HepG2 (cell line): ENCODE measurements around the gene PTH2. TPM values are rescaled to one million over a fixed set of nuclear protein-coding genes. Genes with fewer than 3 reads are reported as not detected.

Experiments used
- ATAC-seq: fragments of 200-7000 bp; cut with Tn5 transposase; 3 replicates; pipeline ENCODE4 v1.9.1; 2020; ENCODE audit warnings: mild to moderate bottlenecking, moderate library complexity
- BruUV-seq: library from RNA; stranded (reverse); fragments of 400-500 nt; replicated peaks from 2 replicates; lab custom pipeline; 2021; lab: Mats Ljungman, UMichigan
- CTCF ChIA-PET: fragments of 300-600 bp; formaldehyde crosslinking; extraction: SDS; loops from one replicate; lab custom pipeline; 2021; ENCODE audit warnings: low total read pairs, inconsistent platforms, low intra/inter-chr PET ratio; lab: Yijun Ruan, JAX
- POLR2A ChIA-PET: fragments of 350-600 bp; sonication (Branson Sonifier 250); formaldehyde crosslinking; loops from one replicate; lab custom pipeline; 2020; ENCODE audit warnings: antibody characterized with exemption, inconsistent platforms; lab: Yijun Ruan, JAX
- DNase-seq: peaks from one replicate; pipeline ENCODE4 v3.0.0-alpha.2; 2015; ENCODE audit warnings: low spot score
- FAIRE-seq: peaks from 3 replicates; lab custom pipeline; 2011; peaks lifted over from hg19 to GRCh38; lab: Jason Lieb, UNC
- H2AFZ ChIP-seq: one replicate; pipeline ENCODE4 v1.6.1; 2011; ENCODE audit warnings: low read length, inconsistent platforms
- H3K27ac ChIP-seq: fragments of 300-600 bp; 3 replicates; pipeline ENCODE4 v1.8.0; 2011; ENCODE audit warnings: mixed run types, mild to moderate bottlenecking, mixed read lengths, low read length, inconsistent platforms; ENCODE audit not compliant: insufficient read depth; ENCODE audit errors: extremely low read length
- H3K27me3 ChIP-seq, 2 experiments: fragments of 200-600 bp in 1 of 2; 2 replicates in 1 of 2; 3 replicates in 1 of 2; pipeline versions ENCODE4 v1.6.0 to v1.8.0; 2011; ENCODE audit warnings: low read length in 2 of 2, mild to moderate bottlenecking in 2 of 2, moderate library complexity in 2 of 2, inconsistent platforms in 1 of 2; ENCODE audit not compliant: insufficient read depth in 2 of 2, control insufficient read depth in 1 of 2
- H3K36me3 ChIP-seq, 2 experiments: fragments of 200-600 bp in 1 of 2; replicated peaks in 1 of 2; 2 replicates in 1 of 2; 3 replicates in 1 of 2; pipeline versions ENCODE4 v1.5.1 to v1.8.0; 2011; ENCODE audit warnings: low read length in 2 of 2, inconsistent platforms in 1 of 2; ENCODE audit not compliant: insufficient read depth in 2 of 2, control insufficient read depth in 1 of 2
- H3K4me1 ChIP-seq: 2 replicates; pipeline ENCODE4 v1.5.1; 2012; ENCODE audit warnings: low read length, inconsistent platforms; ENCODE audit not compliant: insufficient read depth
- H3K4me2 ChIP-seq: 2 replicates; pipeline ENCODE4 v1.6.0; 2011; ENCODE audit warnings: low read depth, low read length, inconsistent platforms
- H3K4me3 ChIP-seq, 3 experiments: fragments of 200-600 bp in 1 of 3; sonication (generic), shearing (Covaris generic) in 1 of 3; replicated peaks in 1 of 3; 2 replicates each; pipeline ENCODE4 v1.5.1; 2011 to 2016; ENCODE audit warnings: low read length in 3 of 3, inconsistent platforms in 2 of 3, low read depth in 2 of 3, mild to moderate bottlenecking in 2 of 3, control low read depth in 1 of 3, mixed read lengths in 1 of 3; ENCODE audit not compliant: insufficient read depth in 1 of 3
- H3K79me2 ChIP-seq: one replicate; pipeline ENCODE4 v1.6.1; 2011; ENCODE audit warnings: low read length, inconsistent platforms; ENCODE audit not compliant: insufficient read depth
- H3K9ac ChIP-seq: 2 replicates; pipeline ENCODE4 v1.6.0; 2011; ENCODE audit warnings: mild to moderate bottlenecking, low read depth, low read length, inconsistent platforms; ENCODE audit not compliant: insufficient read depth
- H3K9me3 ChIP-seq: 2 replicates; pipeline ENCODE4 v1.5.1; 2012; ENCODE audit warnings: mild to moderate bottlenecking, low read length
- H4K20me1 ChIP-seq: 2 replicates; pipeline ENCODE4 v1.6.0; 2011; ENCODE audit warnings: inconsistent platforms, mild to moderate bottlenecking, low read length, moderate library complexity; ENCODE audit not compliant: insufficient read depth
- FOXK2 ChIP-seq: fragments of 450-650 bp; IDR thresholded peaks from 2 replicates; pipeline ENCODE4 v1.6.1; 2016
- HMG20A ChIP-seq: IDR thresholded peaks from 2 replicates; pipeline ENCODE4 v1.6.1; 2016; ENCODE audit warnings: borderline replicate concordance
- RFX5 ChIP-seq: IDR thresholded peaks from 2 replicates; pipeline ENCODE4 v1.6.1; 2011; ENCODE audit warnings: low read depth, low read length, improper control_type of control experiment
- RNF2 ChIP-seq: fragments of 450-650 bp; conservative IDR thresholded peaks from 2 replicates; pipeline ENCODE4 v1.6.1; 2016; ENCODE audit warnings: low read depth
- SETDB1 ChIP-seq: sonication (generic); formaldehyde crosslinking; IDR thresholded peaks from 2 replicates; pipeline ENCODE4 v1.5.1; 2020; ENCODE audit warnings: missing genetic modification reagents, mild to moderate bottlenecking, borderline replicate concordance
- ZFP41 ChIP-seq: sonication (generic); formaldehyde crosslinking; IDR thresholded peaks from 2 replicates; pipeline ENCODE4 v1.4.0; 2020; ENCODE audit warnings: mild to moderate bottlenecking, missing genetic modification reagents, borderline replicate concordance
- ZFP91 ChIP-seq: sonication (generic); formaldehyde crosslinking; IDR thresholded peaks from 2 replicates; pipeline ENCODE4 v1.9.0; 2022; ENCODE audit warnings: missing genetic modification reagents, mild to moderate bottlenecking, borderline replicate concordance
- ZNF788 ChIP-seq: sonication (generic); formaldehyde crosslinking; IDR thresholded peaks from 2 replicates; pipeline ENCODE4 v1.5.0; 2020; ENCODE audit warnings: mild to moderate bottlenecking, missing genetic modification reagents, borderline replicate concordance
- WGBS: methylation state at CpG from one replicate; pipeline ENCODE4 v1.1.6; 2017; ENCODE audit warnings: low lambda C conversion rate; 5-methylcytosine and 5-hydroxymethylcytosine counted together
- in situ Hi-C: cut with HindIII; loops from 2 replicates; pipeline ENCODE4 v1.10.0; 2017; ENCODE audit warnings: low pct_unique_long_range_greater_than_20kb; ENCODE audit not compliant: extremely low pct_ligation_motif_present
- intact Hi-C: fragments of 100-400 bp; cut with micrococcal nuclease; formaldehyde crosslinking; loops from one replicate; pipeline ENCODE4 v1.10.0; 2022; ENCODE audit not compliant: unreplicated experiment
- polyA plus RNA-seq, 8 experiments: library from polyadenylated mRNA; depleted of rRNA in 3 of 8; stranded (reverse) in 7 of 8; unstranded in 1 of 8; fragments of >200 nt; fragmentation: Illumina TruSeq in 4 of 8; extraction: Trizol in 4 of 8; gene quantifications; 2 replicates each; pipeline versions ENCODE4 v1.2.1 to v1.2.3, GENCODE V29; 2011 to 2016; ENCODE audit warnings: low read depth in 4 of 8, missing spikeins in 1 of 8, mixed read lengths in 1 of 8; ENCODE audit not compliant: insufficient read depth in 1 of 8
- total RNA-seq, 5 experiments: library from RNA; depleted of rRNA; stranded (reverse); fragments of >200 nt; fragmentation: Illumina TruSeq; extraction: Trizol; gene quantifications; 2 replicates each; pipeline ENCODE4 v1.2.3, GENCODE V29; 2016; ENCODE audit warnings: low read depth in 1 of 5
- TF ChIP-seq, protein P1 (sequence below): sonication (generic); formaldehyde crosslinking; IDR thresholded peaks from 2 replicates; pipeline ENCODE4 v1.4.0; 2020; ENCODE audit warnings: missing genetic modification reagents

Gene PTH2
- total and polyA plus RNA-seq, 2 of the 13 experiments (the other 11 are each of a cell fraction or from before 2014, with no cell fraction given) = not detected

- H3K4me2 ChIP-seq = no peak overlapping the region
- H3K4me3 ChIP-seq = no peak overlapping the region
- no peak for FAIRE-seq
- intact Hi-C loops = no loop called here
- in situ Hi-C loops = no loop called here
- peaks cover 16 to 88% of the 10 kb centered on the region in 2 experiments for H3K27me3 ChIP-seq
- CTCF ChIA-PET = no interaction called here
- H3K27ac ChIP-seq = no peak overlapping the region
- H2AFZ ChIP-seq = no peak overlapping the region
- H3K4me1 ChIP-seq = 0 out of 2 replicates have a peak, but pooled peaks cover 6% of the 10 kb centered on the region
- POLR2A ChIA-PET = no interaction called here
- ATAC-seq = no peak
- H3K9ac ChIP-seq = no peak overlapping the region
- no peaks in the 10 kb centered on the region for H3K9me3 ChIP-seq
- BruUV-seq = no TSS peak
- H3K79me2 ChIP-seq = no peaks in the 10 kb centered on the region
- H4K20me1 ChIP-seq = no peaks in the 10 kb centered on the region
- WGBS = 24% methylated on average over 3 of the region's 3 CpGs
- TF ChIP-seq ZFP41 (CRISPR knock-in tag) (no peak), ZFP91 (CRISPR knock-in tag) (no peak), FOXK2 (no peak), HMG20A (CRISPR knock-in tag) (no peak), ZNF788 (CRISPR knock-in tag) (no peak), RFX5 (no peak), SETDB1 (CRISPR knock-in tag) (no peak), RNF2 (no peak)
- TF ChIP-seq, protein P1, sequence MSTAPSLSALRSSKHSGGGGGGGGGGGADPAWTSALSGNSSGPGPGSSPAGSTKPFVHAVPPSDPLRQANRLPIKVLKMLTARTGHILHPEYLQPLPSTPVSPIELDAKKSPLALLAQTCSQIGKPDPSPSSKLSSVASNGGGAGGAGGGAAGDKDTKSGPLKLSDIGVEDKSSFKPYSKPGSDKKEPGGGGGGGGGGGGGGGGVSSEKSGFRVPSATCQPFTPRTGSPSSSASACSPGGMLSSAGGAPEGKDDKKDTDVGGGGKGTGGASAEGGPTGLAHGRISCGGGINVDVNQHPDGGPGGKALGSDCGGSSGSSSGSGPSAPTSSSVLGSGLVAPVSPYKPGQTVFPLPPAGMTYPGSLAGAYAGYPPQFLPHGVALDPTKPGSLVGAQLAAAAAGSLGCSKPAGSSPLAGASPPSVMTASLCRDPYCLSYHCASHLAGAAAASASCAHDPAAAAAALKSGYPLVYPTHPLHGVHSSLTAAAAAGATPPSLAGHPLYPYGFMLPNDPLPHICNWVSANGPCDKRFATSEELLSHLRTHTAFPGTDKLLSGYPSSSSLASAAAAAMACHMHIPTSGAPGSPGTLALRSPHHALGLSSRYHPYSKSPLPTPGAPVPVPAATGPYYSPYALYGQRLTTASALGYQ (CRISPR knock-in tag) = no peak
- TF ChIP-seq, all 625 proteins: peak for 0
- no peaks in the 10 kb centered on the region for H3K36me3 ChIP-seq
- DNase-seq = no peak
These were observed 1.4 kb downstream of the PTH2 start for GRCh38 chr19:49421878-49422202.
